ENCODE data around the gene CCDC60.
A peak's percentile ranks its signal among the peaks of the same experiment; 100 is the strongest.

Gene CCDC60

GRCh38 chr12:119406811-119407210, 72.3 kb downstream of the CCDC60 start:
- H3K27ac ChIP-seq, result no peak overlapping the region
- TF ChIP-seq ZFX (IDR thresholded peaks at IDR 0.05) (no peak), CTCF (conservative IDR thresholded peaks at IDR 0.05) (no peak)

DNA sequence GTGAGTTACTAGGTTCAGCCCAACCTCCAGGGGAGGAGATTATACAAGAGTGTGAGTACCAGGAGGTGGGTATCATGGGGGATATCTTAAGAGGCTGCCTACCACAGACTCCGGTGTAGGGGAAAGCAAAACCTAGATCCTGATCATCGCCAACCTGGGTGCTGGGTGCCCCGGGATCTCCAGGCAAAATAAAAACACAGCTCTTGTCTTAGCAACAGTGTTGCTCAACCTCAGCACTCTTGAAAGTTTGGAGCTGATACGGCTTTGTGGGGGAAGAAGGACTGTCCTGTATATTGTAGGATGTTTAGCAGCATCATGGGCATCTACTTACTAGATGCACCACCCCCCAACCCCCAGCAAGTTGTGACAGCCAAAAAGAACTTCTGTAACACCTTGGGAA, 74.5 kb downstream of the CCDC60 start:
- H3K27ac ChIP-seq, result no peak overlapping the region
- no peak for TF ChIP-seq ZFX (IDR thresholded peaks at IDR 0.05)
- TF ChIP-seq CTCF (conservative IDR thresholded peaks at IDR 0.05), result no peak

DNA sequence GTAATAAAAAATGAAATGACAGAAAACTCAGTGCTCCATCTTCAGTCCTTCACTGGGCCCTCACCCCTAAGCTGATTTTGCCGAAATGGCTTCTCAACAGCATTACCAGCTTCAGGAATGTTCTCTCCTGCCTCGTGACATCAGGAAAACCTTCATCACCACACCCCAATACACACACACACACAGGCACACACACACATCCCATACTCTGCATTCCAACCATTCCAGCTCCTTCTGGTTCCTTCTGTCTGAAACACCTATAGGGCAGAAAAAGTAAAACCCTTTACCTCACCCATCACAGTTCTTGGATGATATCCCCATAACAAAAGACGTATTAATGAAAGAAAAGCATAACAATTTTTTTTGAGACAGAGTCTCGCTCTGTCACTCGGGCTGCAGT, 75.9 kb downstream of the CCDC60 start:
- no peak overlapping the region for H3K27ac ChIP-seq
- no peak for TF ChIP-seq CTCF (conservative IDR thresholded peaks at IDR 0.05)
- no peak for TF ChIP-seq ZFX (IDR thresholded peaks at IDR 0.05)

- TF ChIP-seq CTCF (conservative IDR thresholded peaks at IDR 0.05) (no peak), ZFX (IDR thresholded peaks at IDR 0.05) (no peak)
- H3K27ac ChIP-seq, result no peak overlapping the region
Observed at GRCh38 chr12:119412306-119412705, 77.8 kb downstream of the CCDC60 start.

DNA sequence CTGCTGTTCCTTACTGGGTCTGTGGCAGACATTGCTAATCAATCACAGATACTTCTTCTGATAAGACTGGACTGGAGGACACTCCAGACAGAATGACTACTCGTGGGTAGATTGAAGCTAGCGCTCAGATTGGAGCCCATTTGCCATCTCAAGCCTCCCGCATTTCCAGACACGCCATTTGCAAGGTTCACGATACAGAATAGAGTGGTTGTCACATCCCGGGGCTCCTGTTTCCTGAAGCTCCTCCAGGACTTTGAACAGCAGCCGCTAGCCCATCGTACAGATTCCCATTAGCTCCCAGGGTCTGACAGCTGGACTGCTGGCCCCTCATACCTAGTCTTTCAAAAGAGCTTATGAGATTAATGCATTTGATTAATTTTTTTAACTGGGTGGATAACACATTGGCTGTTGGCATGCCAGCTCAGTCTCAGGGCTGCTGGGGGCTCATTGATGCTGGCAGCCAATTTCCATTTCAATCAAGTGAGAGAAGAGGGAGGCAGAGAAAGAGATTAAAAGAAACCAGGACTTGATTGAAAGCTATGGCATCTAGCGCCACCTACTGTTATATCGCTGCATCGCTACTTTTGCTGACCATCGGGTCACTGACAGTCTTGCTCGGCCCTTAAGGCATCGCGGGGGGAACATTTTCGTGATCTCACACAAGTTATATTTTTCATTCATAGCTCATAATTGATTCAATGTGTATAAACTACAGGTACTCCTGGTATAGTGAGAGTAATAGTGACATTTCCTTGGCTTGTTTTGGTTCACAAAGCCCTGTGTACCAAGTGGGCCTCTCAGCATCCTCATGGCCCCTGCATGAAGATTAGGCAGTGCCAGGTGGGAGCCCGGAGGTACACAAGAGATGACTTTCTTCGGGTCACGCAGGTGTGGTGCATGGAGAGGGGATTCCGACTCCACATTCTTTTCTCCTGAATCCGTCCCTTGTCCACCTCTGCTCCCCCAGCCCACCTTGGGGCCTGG, 78.6 kb downstream of the CCDC60 start:
- H3K27ac ChIP-seq, result no peak overlapping the region
- TF ChIP-seq CTCF (conservative IDR thresholded peaks at IDR 0.05) (peak; percentile 84), ZFX (IDR thresholded peaks at IDR 0.05) (no peak)

DNA sequence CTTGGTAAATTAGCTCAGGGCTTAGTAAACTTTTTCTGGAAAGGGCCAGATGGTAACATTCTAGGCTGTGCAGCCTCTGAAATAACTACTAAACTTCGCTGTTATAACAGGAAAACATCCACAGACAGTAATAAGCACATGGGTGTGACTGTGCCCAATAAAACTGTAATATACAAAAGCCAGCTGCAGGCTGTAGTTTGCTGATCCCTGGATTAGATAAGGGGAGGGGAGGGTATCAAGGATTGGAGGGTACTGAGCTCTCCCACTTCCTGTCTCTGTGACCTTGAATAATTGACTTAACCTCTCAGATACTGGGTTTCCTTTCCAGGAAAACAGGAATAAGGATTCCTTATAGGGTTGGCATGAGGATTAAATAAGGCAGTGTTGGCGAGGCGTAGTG, 81.2 kb downstream of the CCDC60 start:
- no peak overlapping the region for H3K27ac ChIP-seq
- TF ChIP-seq CTCF (conservative IDR thresholded peaks at IDR 0.05) (no peak), ZFX (IDR thresholded peaks at IDR 0.05) (no peak)

DNA sequence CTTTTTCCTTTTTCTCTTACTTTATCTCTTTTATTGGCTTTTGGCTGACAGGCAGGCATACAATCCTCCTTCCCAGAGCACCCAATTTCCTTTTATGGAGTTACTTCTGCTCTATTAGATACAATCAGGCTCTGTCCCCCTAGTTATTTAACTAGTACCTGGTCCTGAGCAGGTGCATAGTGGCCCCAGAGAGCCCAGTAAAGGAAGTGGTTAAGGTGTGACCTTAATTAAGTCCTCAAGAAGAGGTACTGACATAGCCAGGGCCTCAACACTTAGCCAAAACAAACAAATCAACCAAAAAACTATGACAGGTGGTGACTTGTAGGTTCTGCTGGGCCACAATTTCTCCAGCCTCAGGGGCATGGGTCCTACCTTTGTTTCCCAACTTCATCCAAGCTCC, 82.9 kb downstream of the CCDC60 start:
- TF ChIP-seq CTCF (conservative IDR thresholded peaks at IDR 0.05) (no peak), ZFX (IDR thresholded peaks at IDR 0.05) (no peak)
- H3K27ac ChIP-seq, result no peak overlapping the region

All from C4-2B (cell line).